IPS-11a (cell line): Measurements from ENCODE around the gene TRPM3.

Experiments used
- H3K4me3 ChIP-seq: one replicate; pipeline ENCODE4 v1.5.1; 2013; ENCODE audit warnings: low read depth, low read length, control low read depth

TRPM3 gene

GRCh38 chr9:70617033-70617828 is 504.2 kb downstream of the TRPM3 start:
- H3K4me3 ChIP-seq, result no peak overlapping the region

GRCh38 chr9:70616228-70616990 is 505.0 kb downstream of the TRPM3 start:
- no peak overlapping the region for H3K4me3 ChIP-seq

- H3K4me3 ChIP-seq, result no peak overlapping the region
Measured at GRCh38 chr9:70615464-70616138, 505.8 kb downstream of the TRPM3 start.

GRCh38 chr9:70614786-70615463 is 506.5 kb downstream of the TRPM3 start:
- H3K4me3 ChIP-seq, result no peak overlapping the region

GRCh38 chr9:70613024-70613768 is 508.2 kb downstream of the TRPM3 start:
- no peak overlapping the region for H3K4me3 ChIP-seq

GRCh38 chr9:70610287-70610644 is 511.2 kb downstream of the TRPM3 start:
- no peak overlapping the region for H3K4me3 ChIP-seq

GRCh38 chr9:70609542-70610286 is 511.7 kb downstream of the TRPM3 start:
- no peak overlapping the region for H3K4me3 ChIP-seq

- H3K4me3 ChIP-seq, result no peak overlapping the region
Measured at GRCh38 chr9:70609011-70609410, 512.4 kb downstream of the TRPM3 start.

- no peak overlapping the region for H3K4me3 ChIP-seq
Measured at GRCh38 chr9:70607926-70608325, 513.5 kb downstream of the TRPM3 start.

- H3K4me3 ChIP-seq, result no peak overlapping the region
Measured at GRCh38 chr9:70607329-70607728, 514.1 kb downstream of the TRPM3 start.

- no peak overlapping the region for H3K4me3 ChIP-seq
Measured at GRCh38 chr9:70603020-70603411, 518.4 kb downstream of the TRPM3 start.

- no peak overlapping the region for H3K4me3 ChIP-seq
Measured at GRCh38 chr9:70602321-70603019, 519.0 kb downstream of the TRPM3 start.

GRCh38 chr9:70601000-70601951 is 520.1 kb downstream of the TRPM3 start:
- no peak overlapping the region for H3K4me3 ChIP-seq

- no peak overlapping the region for H3K4me3 ChIP-seq
Measured at GRCh38 chr9:70600506-70600905, 520.9 kb downstream of the TRPM3 start.

- no peak overlapping the region for H3K4me3 ChIP-seq
Measured at GRCh38 chr9:70597886-70598285, 523.5 kb downstream of the TRPM3 start.

GRCh38 chr9:70595211-70595610 is 526.2 kb downstream of the TRPM3 start:
- H3K4me3 ChIP-seq, result no peak overlapping the region

- H3K4me3 ChIP-seq, result no peak overlapping the region
Measured at GRCh38 chr9:70594386-70594944, 527.0 kb downstream of the TRPM3 start.

GRCh38 chr9:70593241-70593640 is 528.2 kb downstream of the TRPM3 start:
- H3K4me3 ChIP-seq, result no peak overlapping the region
